CD4-positive, alpha-beta memory T cell (primary cell): ENCODE data around the gene KCNA10. TPM values are rescaled to one million over a fixed set of nuclear protein-coding genes. Genes with fewer than 3 reads are reported as not detected.

Experiments used
- CTCF ChIA-PET: fragments of 350-600 bp; sonication (Branson Sonifier 250); formaldehyde crosslinking; loops from one replicate; lab custom pipeline; 2021; ENCODE audit warnings: inconsistent platforms; ENCODE audit not compliant: partially characterized antibody; lab: Charles Lee
- POLR2A ChIA-PET: fragments of 350-600 bp; sonication (Branson Sonifier 250); formaldehyde crosslinking; loops from one replicate; lab custom pipeline; 2021; ENCODE audit not compliant: partially characterized antibody; lab: Charles Lee
- DNase-seq, 5 donors: peaks; one replicate each; pipeline versions ENCODE4 v3.0.0 to v3.0.0-alpha.2; 2020 to 2022; ENCODE audit warnings: mixed read lengths in 1 of 5
- H3K27ac ChIP-seq: one replicate; pipeline ENCODE4 v1.7.0; 2013; ENCODE audit warnings: low read depth, low read length
- H3K27me3 ChIP-seq: 2 replicates; pipeline ENCODE4 v1.7.0; 2013; ENCODE audit warnings: mild to moderate bottlenecking, low read length, moderate library complexity; ENCODE audit not compliant: insufficient read depth
- H3K36me3 ChIP-seq: 2 replicates; pipeline ENCODE4 v1.7.0; 2013; ENCODE audit warnings: mild to moderate bottlenecking, low read length, moderate library complexity; ENCODE audit not compliant: insufficient read depth
- H3K4me1 ChIP-seq: 2 replicates; pipeline ENCODE4 v1.7.0; 2013; ENCODE audit warnings: mild to moderate bottlenecking, low read length, moderate library complexity; ENCODE audit not compliant: insufficient read depth
- H3K4me3 ChIP-seq, 2 donors: one replicate each; pipeline ENCODE4 v1.7.0; 2013; ENCODE audit warnings: low read length in 2 of 2, mild to moderate bottlenecking in 1 of 2
- H3K9me3 ChIP-seq, 2 donors: one replicate each; pipeline ENCODE4 v1.7.0; 2013; ENCODE audit warnings: low read length in 2 of 2, control low read depth in 1 of 2; ENCODE audit not compliant: control insufficient read depth in 1 of 2
- H3K27ac Mint-ChIP-seq, 7 donors: one replicate each; pipeline ENCODE4 v1.8.0; 2020 to 2021; ENCODE audit warnings: mixed read lengths in 7 of 7, mild to moderate bottlenecking in 6 of 7, inconsistent platforms in 3 of 7, moderate library complexity in 3 of 7
- H3K27me3 Mint-ChIP-seq, 2 donors: one replicate each; pipeline ENCODE4 v1.8.0; 2020 to 2021; ENCODE audit warnings: mixed read lengths in 2 of 2
- H3K36me3 Mint-ChIP-seq, 2 donors: one replicate each; pipeline ENCODE4 v1.8.0; 2020 to 2021; ENCODE audit warnings: mixed read lengths in 2 of 2, inconsistent platforms in 1 of 2, mild to moderate bottlenecking in 1 of 2
- H3K4me1 Mint-ChIP-seq, 4 donors: one replicate each; pipeline ENCODE4 v1.8.0; 2020 to 2021; ENCODE audit warnings: mixed read lengths in 4 of 4, mild to moderate bottlenecking in 1 of 4
- H3K4me3 Mint-ChIP-seq, 8 donors: one replicate each; pipeline ENCODE4 v1.8.0; 2020 to 2021; ENCODE audit warnings: mixed read lengths in 8 of 8, mild to moderate bottlenecking in 7 of 8, moderate library complexity in 6 of 8, inconsistent platforms in 3 of 8
- H3K9me3 Mint-ChIP-seq, 8 donors: one replicate each; pipeline ENCODE4 v1.8.0; 2020 to 2021; ENCODE audit warnings: mixed read lengths in 8 of 8, mild to moderate bottlenecking in 5 of 8, inconsistent platforms in 3 of 8, moderate library complexity in 1 of 8
- intact Hi-C: fragments of 100-400 bp; cut with micrococcal nuclease; formaldehyde crosslinking; loops from one replicate; pipeline ENCODE4 v1.15.1; 2023
- polyA plus RNA-seq, 2 donors: library from polyadenylated mRNA; unstranded; fragments of 300-500 nt; fragmentation: Illumina TruSeq; gene quantifications; one replicate each; pipeline ENCODE4 v1.2.3, GENCODE V29; 2021
- total RNA-seq, 2 experiments: library from RNA; stranded (reverse); gene quantifications; one replicate each; pipeline ENCODE4 v1.2.3, GENCODE V29; 2021

The KCNA10 gene
- total and polyA plus RNA-seq, 4 experiments from 2014 or later: not detected

DNA sequence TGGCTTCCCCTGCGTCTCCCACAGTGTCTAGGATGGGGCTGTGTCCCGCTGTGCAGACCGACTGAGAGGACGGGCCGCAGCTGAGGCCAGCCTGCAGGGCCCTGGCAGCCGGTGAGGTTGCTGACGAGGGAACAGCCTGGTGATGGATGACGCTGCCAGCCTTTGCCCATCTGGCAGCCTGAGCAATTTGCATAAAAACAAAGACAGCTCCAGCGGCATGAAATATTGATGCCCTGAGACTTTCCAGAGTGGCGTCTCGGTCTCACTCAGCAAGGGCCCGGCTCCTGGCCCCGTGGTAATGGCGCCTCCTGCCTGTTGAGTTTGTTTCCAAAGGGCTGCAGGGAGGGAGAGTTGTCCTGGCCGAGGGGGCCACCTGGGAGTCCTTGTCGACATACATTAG, 19.1 kb upstream of the KCNA10 start:
- Mint-ChIP-seq H3K9me3 (no peaks in the 10 kb centered on the region), H3K4me1 (no peaks in the 10 kb centered on the region), H3K36me3 (no peaks in the 10 kb centered on the region), H3K27me3 (peaks cover 8 to 9% of the 10 kb centered on the region in 2 donors), H3K4me3 (no peak overlapping the region), H3K27ac (no peak overlapping the region)
- Histone ChIP-seq H3K27me3 (no peaks in the 10 kb centered on the region), H3K4me1 (no peaks in the 10 kb centered on the region), H3K27ac (no peak overlapping the region), H3K9me3 (no peaks in the 10 kb centered on the region), H3K36me3 (no peaks in the 10 kb centered on the region), H3K4me3 (no peak overlapping the region)
- no peak for DNase-seq
- ChIA-PET CTCF (no interaction called here), POLR2A (no interaction called here)
- intact Hi-C loops: no loop called here

DNA sequence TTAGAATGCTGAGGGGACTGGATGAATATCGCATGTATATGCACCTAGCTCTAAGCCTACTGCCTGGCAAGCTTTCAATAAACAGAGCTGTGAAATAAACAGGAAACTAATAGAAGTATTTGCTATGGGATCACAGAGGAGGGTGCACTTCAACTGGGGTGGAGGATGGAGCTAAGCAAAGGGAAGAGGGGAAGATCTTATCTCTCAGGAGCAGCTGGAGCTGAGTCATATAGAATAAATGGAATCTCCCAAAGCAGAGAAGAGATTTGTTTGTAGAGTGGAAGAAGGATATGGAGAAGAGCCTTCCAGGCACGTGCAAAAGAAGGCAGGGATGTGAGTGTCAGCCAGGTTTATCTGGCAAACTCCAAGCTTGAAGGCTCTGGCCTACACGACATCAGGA, 17.0 kb upstream of the KCNA10 start:
- Histone ChIP-seq H3K4me1 (no peaks in the 10 kb centered on the region), H3K9me3 (no peaks in the 10 kb centered on the region), H3K27me3 (peaks cover 6% of the 10 kb centered on the region), H3K36me3 (no peaks in the 10 kb centered on the region), H3K27ac (no peak overlapping the region), H3K4me3 (no peak overlapping the region)
- ChIA-PET CTCF (interaction anchor here (1.8 to 2.0 kb wide), 2 partner anchors 41 to 229 kb away, joined by 5 read pairs; no protein-coding TSS in a partner anchor), POLR2A (no interaction called here)
- no peak overlapping the region for H3K27ac Mint-ChIP-seq
- H3K27me3 Mint-ChIP-seq: peaks cover 1 to 10% of the 10 kb centered on the region in 2 donors
- H3K36me3 Mint-ChIP-seq: no peaks in the 10 kb centered on the region
- intact Hi-C loops: no loop called here
- H3K4me1 Mint-ChIP-seq: no peaks in the 10 kb centered on the region
- no peak for DNase-seq
- no peak overlapping the region for H3K4me3 Mint-ChIP-seq
- H3K9me3 Mint-ChIP-seq: no peaks in the 10 kb centered on the region

DNA sequence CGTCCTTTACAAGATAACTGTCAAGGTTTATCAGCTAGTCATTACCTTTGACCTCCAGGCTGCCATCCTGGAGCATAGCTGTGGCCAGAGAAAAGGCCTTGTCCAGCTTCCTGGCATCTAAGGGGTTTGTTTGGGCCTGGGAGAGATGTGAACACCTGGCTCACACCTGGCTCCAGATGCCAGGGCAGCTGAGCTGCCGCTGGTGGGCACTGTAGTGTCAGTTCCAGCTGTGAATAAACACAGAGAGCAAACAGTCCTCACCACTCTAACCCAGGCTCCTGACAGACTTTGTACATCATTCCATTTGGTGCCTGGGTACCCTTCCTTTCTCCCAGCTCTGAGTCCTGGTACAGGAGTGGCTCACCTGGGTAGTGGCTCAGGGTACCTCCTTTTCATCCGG, 14.3 kb upstream of the KCNA10 start:
- Histone ChIP-seq H3K4me3 (no peak overlapping the region), H3K27me3 (peaks cover 6% of the 10 kb centered on the region), H3K4me1 (no peaks in the 10 kb centered on the region), H3K27ac (no peak overlapping the region), H3K36me3 (no peaks in the 10 kb centered on the region), H3K9me3 (no peaks in the 10 kb centered on the region)
- intact Hi-C loops: no loop called here
- Mint-ChIP-seq H3K36me3 (no peaks in the 10 kb centered on the region), H3K27ac (no peak overlapping the region), H3K4me3 (no peak overlapping the region), H3K4me1 (no peaks in the 10 kb centered on the region), H3K9me3 (no peaks in the 10 kb centered on the region), H3K27me3 (peaks cover 10 to 11% of the 10 kb centered on the region in 2 donors)
- ChIA-PET POLR2A (no interaction called here), CTCF (interaction anchor here (1.0 to 1.9 kb wide), 4 partner anchors 9 to 36 kb away, joined by 3 to 9 read pairs (median 4); no protein-coding TSS in a partner anchor)
- no peak for DNase-seq

DNA sequence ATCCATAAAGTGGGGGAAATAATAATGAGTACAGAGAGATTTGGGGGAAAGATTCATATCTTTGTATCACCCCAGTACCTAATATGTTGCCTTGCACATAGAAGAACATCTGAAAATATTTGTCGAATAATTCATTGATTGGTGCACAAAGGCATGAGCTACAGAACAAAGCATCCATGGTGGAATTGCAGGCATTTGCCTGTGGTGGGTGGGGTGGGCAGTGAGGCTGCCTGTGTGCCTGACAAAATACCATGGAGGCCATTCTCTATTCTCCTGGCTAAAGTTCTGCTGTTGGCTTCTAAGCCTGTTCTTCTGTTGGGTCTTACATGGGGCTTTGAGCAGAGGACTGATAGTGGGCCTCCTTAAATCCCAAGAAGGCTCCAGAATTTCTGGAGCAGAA, 10.0 kb upstream of the KCNA10 start:
- ChIA-PET CTCF (no interaction called here), POLR2A (no interaction called here)
- Histone ChIP-seq H3K36me3 (no peaks in the 10 kb centered on the region), H3K27me3 (peaks cover 9% of the 10 kb centered on the region), H3K4me1 (no peaks in the 10 kb centered on the region), H3K27ac (no peak overlapping the region), H3K4me3 (no peak overlapping the region), H3K9me3 (no peaks in the 10 kb centered on the region)
- DNase-seq: no peak
- no peaks in the 10 kb centered on the region for H3K36me3 Mint-ChIP-seq
- no peaks in the 10 kb centered on the region for H3K9me3 Mint-ChIP-seq
- peaks cover 5 to 15% of the 10 kb centered on the region in 2 donors for H3K27me3 Mint-ChIP-seq
- no peak overlapping the region for H3K27ac Mint-ChIP-seq
- H3K4me1 Mint-ChIP-seq: peaks cover 0 to 6% (median 2%) of the 10 kb centered on the region in 4 donors
- H3K4me3 Mint-ChIP-seq: no peak overlapping the region
- intact Hi-C loops: no loop called here

DNA sequence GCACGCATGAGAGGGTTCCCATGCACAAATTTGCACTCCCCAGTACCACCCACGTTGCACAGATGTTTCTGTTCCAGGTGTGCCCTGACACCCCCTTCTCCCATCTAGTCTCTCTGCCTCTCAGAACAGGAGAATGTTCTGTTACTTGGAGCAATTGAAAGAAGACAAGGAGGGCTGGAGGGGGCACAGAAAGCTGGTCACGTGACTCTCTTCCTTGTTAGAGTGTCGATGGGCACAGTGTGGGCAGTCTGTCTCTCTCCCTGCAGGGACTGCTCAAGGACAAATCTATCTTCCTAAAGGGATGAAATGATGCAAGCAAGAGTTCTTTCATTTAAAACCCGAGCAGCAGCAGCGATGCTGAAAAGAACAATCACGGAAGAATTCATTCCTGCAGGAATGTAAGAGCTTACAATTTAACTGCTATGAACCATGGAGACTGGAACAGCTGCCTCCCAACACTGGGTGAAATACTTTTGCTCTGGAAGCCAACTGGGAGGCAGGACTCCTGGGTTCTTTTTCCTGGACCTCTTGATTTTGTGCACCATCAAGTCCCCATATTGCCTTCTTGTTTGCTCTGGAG, 7.3 kb upstream of the KCNA10 start:
- H3K27ac ChIP-seq: no peak overlapping the region
- H3K27me3 ChIP-seq: peaks cover 5% of the 10 kb centered on the region
- Mint-ChIP-seq H3K4me1 (peaks cover 0 to 6% (median 2%) of the 10 kb centered on the region in 4 donors), H3K4me3 (no peak overlapping the region), H3K27me3 (peaks cover 11 to 31% of the 10 kb centered on the region in 2 donors), H3K9me3 (no peaks in the 10 kb centered on the region), H3K27ac (no peak overlapping the region), H3K36me3 (no peaks in the 10 kb centered on the region)
- no peaks in the 10 kb centered on the region for H3K9me3 ChIP-seq
- H3K4me1 ChIP-seq: no peaks in the 10 kb centered on the region
- H3K36me3 ChIP-seq: no peaks in the 10 kb centered on the region
- POLR2A ChIA-PET: no interaction called here
- CTCF ChIA-PET: interaction anchor here (0.6 to 1.4 kb wide), 4 partner anchors 7 to 255 kb away, joined by 3 to 4 read pairs (median 3); partner anchors contain the start of gene KCNA10
- no peak for DNase-seq
- intact Hi-C loops: no loop called here
- H3K4me3 ChIP-seq: no peak overlapping the region

DNA sequence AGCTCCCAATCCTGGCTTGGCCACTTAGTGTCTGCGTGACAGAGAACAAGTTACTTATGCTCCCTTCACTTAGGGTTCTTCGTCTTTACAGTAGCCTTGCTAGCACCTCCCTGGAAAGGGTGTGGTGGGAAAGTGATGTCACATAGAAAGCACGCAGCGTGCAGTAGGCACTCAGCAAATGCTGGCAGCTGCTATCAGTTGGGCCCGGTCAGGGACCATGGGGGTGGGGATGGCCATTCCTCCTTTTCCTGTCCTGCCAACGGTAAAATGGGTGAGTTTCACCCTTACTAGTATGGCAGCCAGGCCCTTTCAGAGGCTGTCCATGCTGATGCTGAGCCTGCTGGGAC, 6.2 kb upstream of the KCNA10 start:
- Mint-ChIP-seq H3K27ac (no peak overlapping the region), H3K9me3 (no peaks in the 10 kb centered on the region), H3K4me3 (no peak overlapping the region), H3K27me3 (peaks cover 14 to 32% of the 10 kb centered on the region in 2 donors), H3K36me3 (no peaks in the 10 kb centered on the region), H3K4me1 (peaks cover 0 to 6% (median 2%) of the 10 kb centered on the region in 4 donors)
- Histone ChIP-seq H3K4me3 (no peak overlapping the region), H3K36me3 (no peaks in the 10 kb centered on the region), H3K4me1 (no peaks in the 10 kb centered on the region), H3K9me3 (no peaks in the 10 kb centered on the region), H3K27ac (no peak overlapping the region), H3K27me3 (peaks cover 5% of the 10 kb centered on the region)
- POLR2A ChIA-PET: no interaction called here
- DNase-seq: no peak
- intact Hi-C loops: no loop called here
- CTCF ChIA-PET: interaction anchor here (1.5 to 2.2 kb wide), 4 partner anchors 8 to 255 kb away, joined by 4 to 11 read pairs (median 8); no protein-coding TSS in a partner anchor

DNA sequence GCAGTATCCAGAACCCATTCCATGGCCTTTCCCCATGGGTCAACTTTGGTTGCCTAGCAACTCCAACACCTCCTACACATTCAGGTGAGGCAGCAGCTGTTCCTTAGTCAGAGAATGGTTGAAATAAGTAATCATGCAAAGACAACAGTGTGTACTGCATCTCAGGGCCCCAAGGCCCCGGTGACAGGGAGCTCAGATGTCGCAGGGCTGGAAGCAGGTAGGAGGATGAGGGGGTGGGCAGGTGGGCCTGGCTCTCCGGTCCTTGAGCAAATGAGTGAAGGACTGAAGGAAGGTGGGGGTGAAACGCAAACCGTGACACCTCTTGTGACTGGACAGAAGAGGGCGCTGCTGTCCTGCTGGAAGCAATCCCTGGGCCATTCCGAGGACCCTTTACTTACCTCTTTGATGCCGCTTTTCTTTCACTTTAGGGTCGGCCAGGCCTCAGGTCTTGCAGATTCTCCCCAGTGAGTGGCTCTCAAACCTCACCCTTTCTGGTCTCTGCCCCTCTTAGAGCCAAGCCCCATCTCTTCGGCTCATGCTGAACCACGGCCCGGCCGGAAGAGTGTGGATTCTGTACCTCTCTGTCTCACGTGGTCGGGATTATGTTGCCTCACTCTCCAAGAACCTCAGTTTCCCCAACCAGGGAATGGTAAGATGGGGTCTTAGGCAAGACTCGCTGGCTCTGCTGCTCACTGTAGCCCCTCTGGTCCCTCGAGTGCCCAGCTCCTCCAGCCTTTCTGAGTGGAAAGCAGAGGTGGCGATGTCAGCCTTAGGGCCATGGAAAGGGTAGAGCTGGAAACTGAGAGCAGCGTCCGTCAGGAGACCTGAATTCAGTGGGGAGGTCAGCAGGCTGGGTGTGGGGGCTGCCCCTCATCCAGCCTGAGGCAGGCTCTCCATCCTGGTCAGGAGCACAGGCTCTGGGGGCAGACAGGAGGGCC, 5.6 kb upstream of the KCNA10 start:
- no peaks in the 10 kb centered on the region for H3K9me3 Mint-ChIP-seq
- no peaks in the 10 kb centered on the region for H3K36me3 Mint-ChIP-seq
- peak in 4 of 5 donors; percentile 25 to 48 (median 44) for DNase-seq
- Histone ChIP-seq H3K4me3 (no peak overlapping the region), H3K27me3 (peaks cover 5% of the 10 kb centered on the region), H3K27ac (no peak overlapping the region), H3K4me1 (no peaks in the 10 kb centered on the region), H3K36me3 (no peaks in the 10 kb centered on the region), H3K9me3 (no peaks in the 10 kb centered on the region)
- peak overlapping the region in 5 of 8 donors; percentile 14 to 61 (median 51) for H3K4me3 Mint-ChIP-seq
- peaks cover 15 to 28% of the 10 kb centered on the region in 2 donors for H3K27me3 Mint-ChIP-seq
- ChIA-PET CTCF (interaction anchor here (0.7 to 2.3 kb wide), 12 partner anchors 8 to 468 kb away, joined by 3 to 14 read pairs (median 5); no protein-coding TSS in a partner anchor), POLR2A (no interaction called here)
- H3K27ac Mint-ChIP-seq: no peak overlapping the region
- peaks cover 0 to 6% (median 2%) of the 10 kb centered on the region in 4 donors for H3K4me1 Mint-ChIP-seq
- intact Hi-C loops: loop anchor here (1.0 kb wide), 3 partner anchors 31 to 257 kb away; no protein-coding TSS in a partner anchor
